SK-N-SH (cell line): ENCODE measurements around the gene DISP2. TPM values are rescaled to one million over a fixed set of nuclear protein-coding genes. Genes with fewer than 3 reads are reported as not detected.
A peak's percentile ranks its signal among the peaks of the same experiment; 100 is the strongest.

Experiments
- CTCF ChIA-PET: fragments of 300-600, 350-600 bp; formaldehyde crosslinking; extraction: SDS; loops from one replicate; lab custom pipeline; 2021; lab: Yijun Ruan, JAX
- POLR2A ChIA-PET: fragments of 350-600 bp; sonication (Branson Sonifier 250); formaldehyde crosslinking; extraction: SDS; loops from one replicate; lab custom pipeline; 2020; ENCODE audit warnings: antibody characterized with exemption, inconsistent platforms; lab: Yijun Ruan, JAX
- DNase-seq: peaks from one replicate; pipeline ENCODE4 v3.0.0; 2012
- H2AFZ ChIP-seq: fragments of 200-600 bp; sonication (generic); 2 replicates; pipeline ENCODE4 v1.8.1; 2016; ENCODE audit warnings: antibody characterized with exemption, mild to moderate bottlenecking, low read depth
- H3F3A ChIP-seq: fragments of 200-600 bp; sonication (generic); replicated peaks from 2 replicates; pipeline ENCODE3; 2016; ENCODE audit warnings: antibody characterized with exemption, mild to moderate bottlenecking; ENCODE audit not compliant: insufficient read depth
- H3K27ac ChIP-seq, 2 experiments: fragments of 200-500 bp in 1 of 2; fragments of 200-600 bp in 1 of 2; sonication (Bioruptor generic) in 1 of 2; sonication (generic), shearing (Covaris generic) in 1 of 2; 2 replicates each; pipeline versions ENCODE4 v1.5.1 to v1.6.1; 2014 to 2016; ENCODE audit warnings: low read depth in 2 of 2, inconsistent platforms in 1 of 2, low read length in 1 of 2, mild to moderate bottlenecking in 1 of 2, mixed read lengths in 1 of 2
- H3K27me3 ChIP-seq: fragments of 200-600 bp; sonication (generic), shearing (Covaris generic); 2 replicates; pipeline ENCODE4 v1.6.1; 2016; ENCODE audit warnings: mixed run types; ENCODE audit not compliant: insufficient read depth
- H3K36me3 ChIP-seq, 2 experiments: fragments of 200-500 bp in 1 of 2; fragments of 200-600 bp in 1 of 2; sonication (Bioruptor generic) in 1 of 2; sonication (generic) in 1 of 2; replicated peaks in 1 of 2; 2 replicates each; pipeline versions ENCODE3 to v1.5.1; 2014 to 2016; ENCODE audit warnings: low read length in 1 of 2, mild to moderate bottlenecking in 1 of 2; ENCODE audit not compliant: insufficient read depth in 2 of 2, control insufficient read depth in 1 of 2
- H3K4me1 ChIP-seq, 2 experiments: fragments of 200-500 bp in 1 of 2; fragments of 200-600 bp in 1 of 2; sonication (Bioruptor generic) in 1 of 2; sonication (generic), shearing (Covaris generic) in 1 of 2; 2 replicates each; pipeline versions ENCODE4 v1.5.1 to v1.6.1; 2014 to 2016; ENCODE audit warnings: low read depth in 1 of 2, low read length in 1 of 2, mixed run types in 1 of 2; ENCODE audit not compliant: insufficient read depth in 2 of 2, control insufficient read depth in 1 of 2
- H3K4me2 ChIP-seq: fragments of 200-600 bp; sonication (generic), shearing (Covaris generic); 2 replicates; pipeline ENCODE4 v1.6.1; 2017; ENCODE audit warnings: mixed run types
- H3K4me3 ChIP-seq, 2 experiments: fragments of 200-500 bp in 1 of 2; fragments of 200-600 bp in 1 of 2; sonication (Bioruptor generic) in 1 of 2; sonication (generic), shearing (Covaris generic) in 1 of 2; 2 replicates each; pipeline versions ENCODE4 v1.5.1 to v1.8.1; 2014 to 2016; ENCODE audit warnings: low read depth in 2 of 2, inconsistent platforms in 1 of 2, low read length in 1 of 2, mild to moderate bottlenecking in 1 of 2, mixed read lengths in 1 of 2, moderate library complexity in 1 of 2
- H3K79me2 ChIP-seq: fragments of 200-600 bp; sonication (generic); 2 replicates; pipeline ENCODE4 v1.8.1; 2017; ENCODE audit warnings: mild to moderate bottlenecking; ENCODE audit not compliant: insufficient read depth
- H3K9ac ChIP-seq: fragments of 200-600 bp; sonication (generic); 2 replicates; pipeline ENCODE4 v1.6.1; 2017; ENCODE audit warnings: mixed run types
- H3K9me2 ChIP-seq: fragments of 200-600 bp; sonication (generic); 2 replicates; pipeline ENCODE4 v1.6.1; 2017; ENCODE audit warnings: mixed run types
- H3K9me3 ChIP-seq: fragments of 200-600 bp; sonication (generic); 2 replicates; pipeline ENCODE4 v1.6.1; 2017; ENCODE audit warnings: mixed run types, mild to moderate bottlenecking, moderate library complexity
- H4K20me1 ChIP-seq: fragments of 200-600 bp; sonication (generic); 2 replicates; pipeline ENCODE4 v1.6.1; 2017; ENCODE audit warnings: mild to moderate bottlenecking, mixed run types; ENCODE audit not compliant: insufficient read depth
- ELF1 ChIP-seq: IDR thresholded peaks from 2 replicates; pipeline ENCODE4 v1.4.0; 2012
- EZH2phosphoT487 ChIP-seq: fragments of 200-600 bp; sonication (generic); IDR thresholded peaks from 2 replicates; pipeline ENCODE4 v1.6.1; 2017; ENCODE audit warnings: low read depth, mixed run types, mild to moderate bottlenecking, antibody characterized with exemption, moderate library complexity, borderline replicate concordance
- FOXJ3 ChIP-seq: sonication (generic); formaldehyde crosslinking; IDR thresholded peaks from 2 replicates; pipeline ENCODE4 v1.5.1; 2020; ENCODE audit warnings: mild to moderate bottlenecking, missing genetic modification reagents
- FOXM1 ChIP-seq: IDR thresholded peaks from 2 replicates; pipeline ENCODE4 v1.4.0; 2012; ENCODE audit warnings: low read depth, mild to moderate bottlenecking
- GABPA ChIP-seq: IDR thresholded peaks from 2 replicates; pipeline ENCODE4 v1.4.0; 2012; ENCODE audit warnings: low read depth, mild to moderate bottlenecking
- GATA2 ChIP-seq: sonication (generic); formaldehyde crosslinking; IDR thresholded peaks from 2 replicates; pipeline ENCODE4 v1.5.0; 2020; ENCODE audit warnings: mild to moderate bottlenecking, missing genetic modification reagents
- JUND ChIP-seq: IDR thresholded peaks from 2 replicates; pipeline ENCODE4 v1.4.0; 2012
- MXI1 ChIP-seq: IDR thresholded peaks from 2 replicates; pipeline ENCODE4 v1.6.1; 2012; ENCODE audit warnings: mild to moderate bottlenecking, low read depth, low read length, improper control_type of control experiment
- NFIC ChIP-seq: IDR thresholded peaks from 2 replicates; pipeline ENCODE4 v1.4.0; 2012; ENCODE audit warnings: borderline replicate concordance
- RFX5 ChIP-seq: IDR thresholded peaks from 2 replicates; pipeline ENCODE4 v1.6.1; 2012; ENCODE audit warnings: mild to moderate bottlenecking, improper control_type of control experiment, low read length
- TAF1 ChIP-seq: IDR thresholded peaks from 2 replicates; pipeline ENCODE4 v1.6.1; 2012; ENCODE audit warnings: low read depth, mild to moderate bottlenecking, low read length, moderate library complexity, borderline replicate concordance
- TCF12 ChIP-seq: IDR thresholded peaks from 2 replicates; pipeline ENCODE4 v1.4.0; 2012
- YY1 ChIP-seq: IDR thresholded peaks from 2 replicates; pipeline ENCODE4 v1.4.0; 2012; ENCODE audit warnings: low read depth, mild to moderate bottlenecking
- WGBS: methylation state at CpG from one replicate; pipeline ENCODE4 v1.1.6; 2017; ENCODE audit warnings: low lambda C conversion rate; 5-methylcytosine and 5-hydroxymethylcytosine counted together
- polyA plus RNA-seq, 3 experiments: library from polyadenylated mRNA; depleted of rRNA; stranded (reverse); fragments of >200 nt; gene quantifications; 2 replicates each; pipeline ENCODE4 v1.2.3, GENCODE V29; 2012
- TF ChIP-seq, protein P1 (sequence below): fragments of 150-350 bp; IDR thresholded peaks from 2 replicates; pipeline ENCODE4 v1.6.1; 2017; ENCODE audit warnings: antibody characterized with exemption, low read length, low read depth, borderline replicate concordance
- TF ChIP-seq, protein P2 (sequence below): IDR thresholded peaks from 2 replicates; pipeline ENCODE4 v1.6.1; 2012; ENCODE audit warnings: mild to moderate bottlenecking, low read depth, low read length, moderate library complexity
- TF ChIP-seq, protein P3 (sequence below): IDR thresholded peaks from 2 replicates; pipeline ENCODE4 v1.4.0; 2012; ENCODE audit warnings: low read depth, borderline replicate concordance
- TF ChIP-seq, protein P4 (sequence below): IDR thresholded peaks from 2 replicates; pipeline ENCODE4; 2012
- TF ChIP-seq, protein P5 (sequence below): fragments of 200-600 bp; sonication (generic); IDR thresholded peaks from 2 replicates; pipeline ENCODE4 v1.6.1; 2017; ENCODE audit warnings: antibody characterized with exemption, mild to moderate bottlenecking, moderate library complexity
- TF ChIP-seq, protein P6 (sequence below): IDR thresholded peaks from 2 replicates; pipeline ENCODE4 v1.4.0; 2012; ENCODE audit warnings: low read depth, borderline replicate concordance
- TF ChIP-seq, protein P7 (sequence below): fragments of 150-350 bp; IDR thresholded peaks from 2 replicates; pipeline ENCODE4 v1.6.1; 2016; ENCODE audit warnings: mild to moderate bottlenecking, low read depth, low read length

The DISP2 gene
- polyA plus RNA-seq, 1 of the 3 experiments (the other 2 are of a cell fraction): 0.12 TPM

DNA sequence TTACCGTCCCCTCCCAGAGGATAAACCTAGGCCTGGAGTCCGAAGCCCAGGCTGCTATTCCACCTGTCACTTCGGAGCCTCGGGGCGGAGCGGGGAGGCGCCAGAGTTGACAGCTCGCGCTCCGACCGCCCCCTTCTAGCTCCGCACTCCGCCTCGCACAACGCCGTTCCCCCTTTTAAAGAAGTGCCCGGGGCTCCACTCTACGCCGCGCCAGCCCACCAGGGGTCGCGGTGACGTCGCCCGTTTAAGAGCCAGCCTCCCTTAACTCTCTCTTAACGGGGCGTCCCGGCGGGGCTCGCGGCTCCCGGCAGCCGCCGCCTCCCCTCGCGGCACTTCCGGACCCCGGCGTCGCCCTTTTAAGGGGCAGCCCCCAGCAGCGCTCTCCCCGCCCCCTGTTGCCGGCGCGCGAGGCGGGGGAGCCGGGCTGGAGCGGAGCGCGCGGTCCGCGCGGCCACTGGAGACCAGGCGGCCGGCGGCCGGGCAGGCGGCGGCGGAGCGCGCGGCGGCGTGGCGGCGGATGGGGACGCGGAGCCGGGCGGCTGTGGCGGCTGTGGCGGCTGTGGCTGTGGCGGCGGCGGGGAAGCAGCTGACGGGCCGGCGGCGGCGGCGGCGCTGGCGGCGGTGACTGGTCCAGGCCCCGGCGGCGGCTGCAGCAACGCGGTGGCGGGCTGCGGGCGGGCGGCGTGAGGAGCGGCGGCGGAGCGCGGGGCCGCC, 34.6 kb upstream of the DISP2 start, which contains the start of gene INAFM2:
TSS of gene INAFM2 (plus strand) at position 454 of the 714 bp plus-strand sequence. CDS start 364 bp downstream, outside the sequence.
- Histone ChIP-seq H2AFZ (no peak within 1 kb of the TSS), H3K4me2 (peak within 1 kb of the TSS; percentile 94), H3K27me3 (no peaks in the 10 kb centered on the region), H4K20me1 (no peaks in the 10 kb centered on the region), H3F3A (peaks cover 6% of the 10 kb centered on the region), H3K79me2 (peaks cover 15% of the 10 kb centered on the region; the same call in 1 of the 2 replicates), H3K27ac (peak within 1 kb of the TSS in 1 of 2 experiments; percentile 43; a peak in 1 of 4 replicates), H3K9me2 (no peaks in the 10 kb centered on the region), H3K4me1 (peaks cover 20 to 23% of the 10 kb centered on the region in 2 experiments; a peak in 3 of 4 replicates), H3K4me3 (peak within 1 kb of the TSS; percentile 70 to 73), H3K9me3 (no peaks in the 10 kb centered on the region), H3K9ac (peak within 1 kb of the TSS; percentile 72), H3K36me3 (peaks cover 0 to 4% of the 10 kb centered on the region in 2 experiments)
- ChIA-PET POLR2A (interaction anchor here (0.6 to 1.7 kb wide), 4 partner anchors 12 to 73 kb away, joined by 3 to 5 read pairs (median 3); partner anchors contain the start of gene CCDC9B), CTCF (interaction anchor here (0.6 to 70.6 kb wide), 10 partner anchors 9 to 283 kb away, joined by 3 to 2194 read pairs (median 6); partner anchors contain the start of genes ANKRD63, CCDC9B, DISP2 and INAFM2)
- 0% methylated on average over 6 of the region's 103 CpGs for WGBS
- DNase-seq: peak; percentile 98
- no peak for TF ChIP-seq TAF1
- peak; percentile 23; the same call in 1 of the 2 replicates for TF ChIP-seq JUND
- 0 out of 2 replicates have a peak, but pooled peaks have one; percentile 21 for TF ChIP-seq GABPA
- TF ChIP-seq YY1: 0 out of 2 replicates have a peak, but pooled peaks have one; percentile 35
- TF ChIP-seq, protein P1, sequence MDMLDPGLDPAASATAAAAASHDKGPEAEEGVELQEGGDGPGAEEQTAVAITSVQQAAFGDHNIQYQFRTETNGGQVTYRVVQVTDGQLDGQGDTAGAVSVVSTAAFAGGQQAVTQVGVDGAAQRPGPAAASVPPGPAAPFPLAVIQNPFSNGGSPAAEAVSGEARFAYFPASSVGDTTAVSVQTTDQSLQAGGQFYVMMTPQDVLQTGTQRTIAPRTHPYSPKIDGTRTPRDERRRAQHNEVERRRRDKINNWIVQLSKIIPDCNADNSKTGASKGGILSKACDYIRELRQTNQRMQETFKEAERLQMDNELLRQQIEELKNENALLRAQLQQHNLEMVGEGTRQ: no peak
- TF ChIP-seq EZH2phosphoT487: no peak
- TF ChIP-seq, protein P2, sequence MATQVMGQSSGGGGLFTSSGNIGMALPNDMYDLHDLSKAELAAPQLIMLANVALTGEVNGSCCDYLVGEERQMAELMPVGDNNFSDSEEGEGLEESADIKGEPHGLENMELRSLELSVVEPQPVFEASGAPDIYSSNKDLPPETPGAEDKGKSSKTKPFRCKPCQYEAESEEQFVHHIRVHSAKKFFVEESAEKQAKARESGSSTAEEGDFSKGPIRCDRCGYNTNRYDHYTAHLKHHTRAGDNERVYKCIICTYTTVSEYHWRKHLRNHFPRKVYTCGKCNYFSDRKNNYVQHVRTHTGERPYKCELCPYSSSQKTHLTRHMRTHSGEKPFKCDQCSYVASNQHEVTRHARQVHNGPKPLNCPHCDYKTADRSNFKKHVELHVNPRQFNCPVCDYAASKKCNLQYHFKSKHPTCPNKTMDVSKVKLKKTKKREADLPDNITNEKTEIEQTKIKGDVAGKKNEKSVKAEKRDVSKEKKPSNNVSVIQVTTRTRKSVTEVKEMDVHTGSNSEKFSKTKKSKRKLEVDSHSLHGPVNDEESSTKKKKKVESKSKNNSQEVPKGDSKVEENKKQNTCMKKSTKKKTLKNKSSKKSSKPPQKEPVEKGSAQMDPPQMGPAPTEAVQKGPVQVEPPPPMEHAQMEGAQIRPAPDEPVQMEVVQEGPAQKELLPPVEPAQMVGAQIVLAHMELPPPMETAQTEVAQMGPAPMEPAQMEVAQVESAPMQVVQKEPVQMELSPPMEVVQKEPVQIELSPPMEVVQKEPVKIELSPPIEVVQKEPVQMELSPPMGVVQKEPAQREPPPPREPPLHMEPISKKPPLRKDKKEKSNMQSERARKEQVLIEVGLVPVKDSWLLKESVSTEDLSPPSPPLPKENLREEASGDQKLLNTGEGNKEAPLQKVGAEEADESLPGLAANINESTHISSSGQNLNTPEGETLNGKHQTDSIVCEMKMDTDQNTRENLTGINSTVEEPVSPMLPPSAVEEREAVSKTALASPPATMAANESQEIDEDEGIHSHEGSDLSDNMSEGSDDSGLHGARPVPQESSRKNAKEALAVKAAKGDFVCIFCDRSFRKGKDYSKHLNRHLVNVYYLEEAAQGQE: no peak
- TF ChIP-seq RFX5: no peak
- TF ChIP-seq MXI1: peak; percentile 79; the same call in 1 of the 2 replicates
- TF ChIP-seq, protein P3, sequence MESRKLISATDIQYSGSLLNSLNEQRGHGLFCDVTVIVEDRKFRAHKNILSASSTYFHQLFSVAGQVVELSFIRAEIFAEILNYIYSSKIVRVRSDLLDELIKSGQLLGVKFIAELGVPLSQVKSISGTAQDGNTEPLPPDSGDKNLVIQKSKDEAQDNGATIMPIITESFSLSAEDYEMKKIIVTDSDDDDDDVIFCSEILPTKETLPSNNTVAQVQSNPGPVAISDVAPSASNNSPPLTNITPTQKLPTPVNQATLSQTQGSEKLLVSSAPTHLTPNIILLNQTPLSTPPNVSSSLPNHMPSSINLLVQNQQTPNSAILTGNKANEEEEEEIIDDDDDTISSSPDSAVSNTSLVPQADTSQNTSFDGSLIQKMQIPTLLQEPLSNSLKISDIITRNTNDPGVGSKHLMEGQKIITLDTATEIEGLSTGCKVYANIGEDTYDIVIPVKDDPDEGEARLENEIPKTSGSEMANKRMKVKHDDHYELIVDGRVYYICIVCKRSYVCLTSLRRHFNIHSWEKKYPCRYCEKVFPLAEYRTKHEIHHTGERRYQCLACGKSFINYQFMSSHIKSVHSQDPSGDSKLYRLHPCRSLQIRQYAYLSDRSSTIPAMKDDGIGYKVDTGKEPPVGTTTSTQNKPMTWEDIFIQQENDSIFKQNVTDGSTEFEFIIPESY: no peak
- TF ChIP-seq, protein P4, sequence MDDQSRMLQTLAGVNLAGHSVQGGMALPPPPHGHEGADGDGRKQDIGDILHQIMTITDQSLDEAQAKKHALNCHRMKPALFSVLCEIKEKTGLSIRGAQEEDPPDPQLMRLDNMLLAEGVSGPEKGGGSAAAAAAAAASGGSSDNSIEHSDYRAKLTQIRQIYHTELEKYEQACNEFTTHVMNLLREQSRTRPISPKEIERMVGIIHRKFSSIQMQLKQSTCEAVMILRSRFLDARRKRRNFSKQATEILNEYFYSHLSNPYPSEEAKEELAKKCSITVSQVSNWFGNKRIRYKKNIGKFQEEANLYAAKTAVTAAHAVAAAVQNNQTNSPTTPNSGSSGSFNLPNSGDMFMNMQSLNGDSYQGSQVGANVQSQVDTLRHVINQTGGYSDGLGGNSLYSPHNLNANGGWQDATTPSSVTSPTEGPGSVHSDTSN: peak; percentile 67
- TF ChIP-seq, protein P5, sequence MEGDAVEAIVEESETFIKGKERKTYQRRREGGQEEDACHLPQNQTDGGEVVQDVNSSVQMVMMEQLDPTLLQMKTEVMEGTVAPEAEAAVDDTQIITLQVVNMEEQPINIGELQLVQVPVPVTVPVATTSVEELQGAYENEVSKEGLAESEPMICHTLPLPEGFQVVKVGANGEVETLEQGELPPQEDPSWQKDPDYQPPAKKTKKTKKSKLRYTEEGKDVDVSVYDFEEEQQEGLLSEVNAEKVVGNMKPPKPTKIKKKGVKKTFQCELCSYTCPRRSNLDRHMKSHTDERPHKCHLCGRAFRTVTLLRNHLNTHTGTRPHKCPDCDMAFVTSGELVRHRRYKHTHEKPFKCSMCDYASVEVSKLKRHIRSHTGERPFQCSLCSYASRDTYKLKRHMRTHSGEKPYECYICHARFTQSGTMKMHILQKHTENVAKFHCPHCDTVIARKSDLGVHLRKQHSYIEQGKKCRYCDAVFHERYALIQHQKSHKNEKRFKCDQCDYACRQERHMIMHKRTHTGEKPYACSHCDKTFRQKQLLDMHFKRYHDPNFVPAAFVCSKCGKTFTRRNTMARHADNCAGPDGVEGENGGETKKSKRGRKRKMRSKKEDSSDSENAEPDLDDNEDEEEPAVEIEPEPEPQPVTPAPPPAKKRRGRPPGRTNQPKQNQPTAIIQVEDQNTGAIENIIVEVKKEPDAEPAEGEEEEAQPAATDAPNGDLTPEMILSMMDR: peak; percentile 60
- TF ChIP-seq, protein P6, sequence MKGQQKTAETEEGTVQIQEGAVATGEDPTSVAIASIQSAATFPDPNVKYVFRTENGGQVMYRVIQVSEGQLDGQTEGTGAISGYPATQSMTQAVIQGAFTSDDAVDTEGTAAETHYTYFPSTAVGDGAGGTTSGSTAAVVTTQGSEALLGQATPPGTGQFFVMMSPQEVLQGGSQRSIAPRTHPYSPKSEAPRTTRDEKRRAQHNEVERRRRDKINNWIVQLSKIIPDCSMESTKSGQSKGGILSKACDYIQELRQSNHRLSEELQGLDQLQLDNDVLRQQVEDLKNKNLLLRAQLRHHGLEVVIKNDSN: no peak
- TF ChIP-seq NFIC: peak; percentile 5; the same call in 1 of the 2 replicates
- peak; percentile 8; the same call in 1 of the 2 replicates for TF ChIP-seq TCF12
- no peak for TF ChIP-seq GATA2 (CRISPR knock-in tag)
- no peak for TF ChIP-seq FOXJ3
- TF ChIP-seq ELF1: peak; percentile 91
- TF ChIP-seq FOXM1: no peak
- TF ChIP-seq, protein P7, sequence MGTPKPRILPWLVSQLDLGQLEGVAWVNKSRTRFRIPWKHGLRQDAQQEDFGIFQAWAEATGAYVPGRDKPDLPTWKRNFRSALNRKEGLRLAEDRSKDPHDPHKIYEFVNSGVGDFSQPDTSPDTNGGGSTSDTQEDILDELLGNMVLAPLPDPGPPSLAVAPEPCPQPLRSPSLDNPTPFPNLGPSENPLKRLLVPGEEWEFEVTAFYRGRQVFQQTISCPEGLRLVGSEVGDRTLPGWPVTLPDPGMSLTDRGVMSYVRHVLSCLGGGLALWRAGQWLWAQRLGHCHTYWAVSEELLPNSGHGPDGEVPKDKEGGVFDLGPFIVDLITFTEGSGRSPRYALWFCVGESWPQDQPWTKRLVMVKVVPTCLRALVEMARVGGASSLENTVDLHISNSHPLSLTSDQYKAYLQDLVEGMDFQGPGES: no peak
